ENCODE data around the gene EML2.

DNA sequence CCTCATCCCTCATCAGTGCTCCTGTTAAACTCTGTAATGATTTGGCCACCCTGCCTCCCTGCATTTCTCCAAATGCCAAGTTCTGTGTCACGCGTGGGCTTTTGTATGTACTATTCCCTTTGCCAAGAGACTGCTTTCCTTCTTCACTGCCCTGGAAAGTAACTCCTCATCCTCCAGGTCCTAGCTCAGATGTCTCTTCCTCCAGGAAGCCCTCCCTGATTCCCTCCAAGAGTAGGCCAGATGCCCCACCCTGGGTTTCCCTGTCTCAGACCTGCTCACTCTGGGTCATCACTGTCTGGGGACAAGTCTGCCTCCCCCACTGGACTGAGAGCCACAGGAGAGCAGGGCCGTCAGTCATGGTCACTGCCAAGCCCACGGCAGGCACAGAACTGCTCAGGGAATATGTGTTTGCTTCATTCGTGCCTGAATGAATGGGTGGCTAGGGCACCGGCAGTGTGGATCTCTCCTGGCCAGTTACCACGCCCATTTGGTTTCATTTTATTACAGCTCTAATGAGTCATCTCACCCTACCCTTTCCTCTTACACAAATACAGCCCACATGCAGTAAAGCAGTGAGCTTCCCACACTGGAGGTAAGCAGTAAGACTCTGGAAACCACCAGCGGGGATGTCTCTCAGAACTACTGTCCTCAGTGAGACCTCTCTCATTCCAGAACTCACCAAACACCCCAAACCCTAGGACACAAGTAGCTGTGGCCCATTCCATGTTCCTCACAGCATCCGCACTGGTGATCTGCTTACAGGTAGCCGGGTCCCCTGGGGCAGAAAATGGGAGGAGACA lies 25.1 kb downstream of the EML2 start:
- TF ChIP-seq, protein P1, sequence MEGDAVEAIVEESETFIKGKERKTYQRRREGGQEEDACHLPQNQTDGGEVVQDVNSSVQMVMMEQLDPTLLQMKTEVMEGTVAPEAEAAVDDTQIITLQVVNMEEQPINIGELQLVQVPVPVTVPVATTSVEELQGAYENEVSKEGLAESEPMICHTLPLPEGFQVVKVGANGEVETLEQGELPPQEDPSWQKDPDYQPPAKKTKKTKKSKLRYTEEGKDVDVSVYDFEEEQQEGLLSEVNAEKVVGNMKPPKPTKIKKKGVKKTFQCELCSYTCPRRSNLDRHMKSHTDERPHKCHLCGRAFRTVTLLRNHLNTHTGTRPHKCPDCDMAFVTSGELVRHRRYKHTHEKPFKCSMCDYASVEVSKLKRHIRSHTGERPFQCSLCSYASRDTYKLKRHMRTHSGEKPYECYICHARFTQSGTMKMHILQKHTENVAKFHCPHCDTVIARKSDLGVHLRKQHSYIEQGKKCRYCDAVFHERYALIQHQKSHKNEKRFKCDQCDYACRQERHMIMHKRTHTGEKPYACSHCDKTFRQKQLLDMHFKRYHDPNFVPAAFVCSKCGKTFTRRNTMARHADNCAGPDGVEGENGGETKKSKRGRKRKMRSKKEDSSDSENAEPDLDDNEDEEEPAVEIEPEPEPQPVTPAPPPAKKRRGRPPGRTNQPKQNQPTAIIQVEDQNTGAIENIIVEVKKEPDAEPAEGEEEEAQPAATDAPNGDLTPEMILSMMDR (IDR thresholded peaks at IDR 0.05; ENCODE audit: control extremely low read depth in 1 of 3, insufficient read depth in 1 of 3, low read depth in 1 of 3, low read length in 3 of 3) = no peak
- TF ChIP-seq GABPA (IDR thresholded peaks at IDR 0.05; ENCODE audit: borderline replicate concordance, insufficient read depth, low read length) (no peak), CHD1 (IDR thresholded peaks at IDR 0.05; ENCODE audit: low read depth, low read length) (no peak), RAD21 (IDR thresholded peaks at IDR 0.05 in 1 of 2, conservative IDR thresholded peaks at IDR 0.05 in 1 of 2; ENCODE audit: low read depth in 2 of 2, low read length in 2 of 2) (no peak), JUND (IDR thresholded peaks at IDR 0.05; ENCODE audit: low read length) (no peak), YY1 (IDR thresholded peaks at IDR 0.05; ENCODE audit: low read depth, low read length) (no peak), SIN3A (conservative IDR thresholded peaks at IDR 0.05 in 1 of 2, IDR thresholded peaks at IDR 0.05 in 1 of 2; ENCODE audit: low read depth in 1 of 2, low read length in 2 of 2) (no peak), CHD2 (IDR thresholded peaks at IDR 0.05; ENCODE audit: low read length) (no peak), JUN (IDR thresholded peaks at IDR 0.05; ENCODE audit: low read depth, low read length) (no peak), BRCA1 (IDR thresholded peaks at IDR 0.05; ENCODE audit: low read depth, low read length) (no peak), EP300 (IDR thresholded peaks at IDR 0.05; ENCODE audit: borderline replicate concordance in 1 of 2, low read depth in 2 of 2, low read length in 2 of 2) (no peak)
- TF ChIP-seq, protein P2, sequence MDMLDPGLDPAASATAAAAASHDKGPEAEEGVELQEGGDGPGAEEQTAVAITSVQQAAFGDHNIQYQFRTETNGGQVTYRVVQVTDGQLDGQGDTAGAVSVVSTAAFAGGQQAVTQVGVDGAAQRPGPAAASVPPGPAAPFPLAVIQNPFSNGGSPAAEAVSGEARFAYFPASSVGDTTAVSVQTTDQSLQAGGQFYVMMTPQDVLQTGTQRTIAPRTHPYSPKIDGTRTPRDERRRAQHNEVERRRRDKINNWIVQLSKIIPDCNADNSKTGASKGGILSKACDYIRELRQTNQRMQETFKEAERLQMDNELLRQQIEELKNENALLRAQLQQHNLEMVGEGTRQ (IDR thresholded peaks at IDR 0.05; ENCODE audit: low read length) = no peak

All from H1 (cell line).